GM12873 (cell line): ENCODE data around the gene DNAJC6.

Source experiments
- CTCF ChIP-seq: IDR thresholded peaks from 2 replicates; pipeline ENCODE4 v1.5.1; 2012; ENCODE audit warnings: low read depth, mild to moderate bottlenecking, moderate library complexity, low read length, control low read depth; ENCODE audit not compliant: insufficient read depth; ENCODE audit errors: missing control alignments

DNAJC6 gene

GRCh38 chr1:65299328-65299727, 10.0 kb upstream of the DNAJC6 start:
- TF ChIP-seq CTCF: no peak

GRCh38 chr1:65308781-65309303, 501 bp upstream of the DNAJC6 start:
- TF ChIP-seq CTCF: no peak

DNA sequence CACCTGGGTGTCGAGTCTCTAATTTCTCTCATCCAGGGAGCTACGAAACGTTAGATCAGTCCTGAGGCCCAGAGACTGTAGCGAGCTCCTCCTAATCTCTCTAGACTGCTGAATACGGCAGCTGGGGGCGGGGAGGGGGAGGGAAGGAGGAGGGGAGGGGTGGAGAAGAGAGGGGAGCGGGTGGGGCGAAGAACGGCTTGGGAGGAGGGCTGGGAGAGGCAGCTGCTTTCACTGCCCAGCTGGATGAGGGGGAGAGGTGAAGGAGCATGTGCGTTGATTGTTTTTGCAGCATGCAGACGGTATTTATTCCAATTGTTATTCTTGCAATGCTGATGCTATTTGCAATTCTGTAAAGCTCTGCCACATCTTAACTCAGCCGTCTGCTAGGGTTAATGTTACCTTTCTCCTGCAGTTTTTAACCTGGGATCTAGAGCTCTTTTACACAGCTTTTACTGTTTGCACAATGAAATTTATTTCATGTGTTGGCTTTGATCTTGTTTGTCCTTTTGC, 790 bp downstream of the DNAJC6 start:
- TF ChIP-seq CTCF: no peak

- TF ChIP-seq CTCF: no peak
Measured at GRCh38 chr1:65311760-65312159, 2.4 kb downstream of the DNAJC6 start.

GRCh38 chr1:65316233-65316632, 6.9 kb downstream of the DNAJC6 start:
- TF ChIP-seq CTCF: no peak

DNA sequence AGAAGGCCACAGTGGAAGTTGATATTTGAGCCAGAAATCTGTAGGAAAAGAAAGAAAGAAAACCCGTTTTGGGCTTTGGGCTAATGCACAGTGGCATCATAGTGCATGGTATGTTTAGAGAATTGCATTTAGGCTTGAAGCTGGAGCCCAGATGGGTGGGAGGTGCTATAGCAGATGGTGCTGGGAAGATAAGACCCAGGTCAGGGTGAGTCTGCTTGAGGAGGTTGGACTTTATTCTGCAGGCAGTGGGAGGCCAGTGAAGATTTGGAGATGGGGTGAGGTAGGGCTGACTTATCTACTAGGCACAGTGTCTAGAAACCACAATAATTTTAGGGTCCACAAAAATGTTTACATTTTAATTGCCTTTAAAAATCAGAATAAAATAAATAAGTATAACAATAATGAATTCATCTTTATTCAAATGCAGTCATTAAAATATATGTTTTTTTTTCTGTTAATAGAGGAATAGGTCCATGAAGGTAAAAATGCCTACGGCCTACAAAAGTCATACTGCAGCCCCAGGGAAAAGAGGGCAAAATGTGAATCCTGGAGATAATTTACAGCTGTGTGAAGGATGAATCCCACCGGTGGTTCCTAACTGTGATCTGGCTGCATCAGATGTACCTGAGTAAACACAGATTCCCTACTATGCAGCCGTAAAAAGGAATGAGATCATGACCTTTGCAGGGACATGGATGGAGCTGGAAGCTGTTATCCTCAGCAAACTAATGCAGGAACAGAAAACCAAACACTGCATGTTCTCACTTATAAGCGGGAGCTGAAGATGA, 8.7 kb downstream of the DNAJC6 start:
- no peak for TF ChIP-seq CTCF

DNA sequence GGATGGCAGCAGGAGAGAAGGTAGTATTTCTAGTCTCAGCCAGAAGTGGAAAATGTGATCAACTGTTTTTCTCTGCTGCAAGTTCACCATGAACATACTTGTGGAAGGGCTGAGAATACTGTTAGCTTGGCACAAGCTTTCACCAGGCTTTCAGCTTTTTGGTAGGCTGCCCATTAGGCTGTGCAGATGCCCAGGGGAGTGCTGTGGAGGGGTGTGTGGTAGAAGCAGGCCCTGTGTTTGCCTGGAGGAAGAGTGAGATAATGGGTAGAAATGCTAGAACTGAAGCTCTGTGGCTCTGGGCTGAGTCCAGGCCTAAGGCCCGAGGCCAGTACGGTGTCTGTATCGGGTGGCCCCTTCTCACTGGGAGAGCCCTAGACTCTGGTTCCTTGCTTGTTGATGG, 9.8 kb downstream of the DNAJC6 start:
- TF ChIP-seq CTCF: no peak
